Heart left ventricle (tissue), 16 donors: Measurements from ENCODE around the gene MAST4. TPM values are rescaled to one million over a fixed set of nuclear protein-coding genes. Genes with fewer than 3 reads are reported as not detected.
"Not testable (repeated sequence)": the region's sequence is repeated elsewhere in the genome, so short reads cannot be mapped to it uniquely, and the experiment has no call there.

Source experiments
- ATAC-seq, 4 donors: fragments of 200-7000 bp; cut with Tn5 transposase; one replicate each; pipeline ENCODE4 v1.9.1; 2020 to 2022; ENCODE audit warnings: moderate library complexity in 4 of 4, mild to moderate bottlenecking in 3 of 4, moderate number of reproducible peaks in 1 of 4
- DNase-seq, 5 donors: peaks; one replicate each; pipeline ENCODE4 v3.0.0-alpha.2; 2020
- H3K27ac ChIP-seq, 12 donors: fragments of 200-600 bp; sonication (generic) in 4 of 12; one replicate each; pipeline versions ENCODE4 v1.5.0 to v1.8.0; 2016 to 2022; ENCODE audit warnings: mild to moderate bottlenecking in 2 of 12
- H3K27me3 ChIP-seq, 9 donors: fragments of 200-600 bp; sonication (generic) in 2 of 9; one replicate each; pipeline versions ENCODE4 v1.5.1 to v1.8.0; 2016 to 2022; ENCODE audit warnings: mild to moderate bottlenecking in 3 of 9
- H3K36me3 ChIP-seq, 9 donors: fragments of 200-600 bp; sonication (generic) in 2 of 9; one replicate each; pipeline versions ENCODE4 v1.5.0 to v1.8.0; 2018 to 2022; ENCODE audit warnings: mild to moderate bottlenecking in 2 of 9
- H3K4me1 ChIP-seq, 12 donors: fragments of 200-600 bp; sonication (generic) in 4 of 12; one replicate each; pipeline versions ENCODE4 v1.5.0 to v1.8.0; 2016 to 2022; ENCODE audit warnings: mild to moderate bottlenecking in 3 of 12
- H3K4me3 ChIP-seq, 12 donors: fragments of 200-600 bp; sonication (generic) in 4 of 12; one replicate each; pipeline versions ENCODE4 v1.5.0 to v1.8.0; 2017 to 2022; ENCODE audit warnings: mild to moderate bottlenecking in 9 of 12, moderate library complexity in 4 of 12
- H3K9me3 ChIP-seq, 12 donors: fragments of 200-600 bp; sonication (generic) in 4 of 12; one replicate each; pipeline versions ENCODE4 v1.5.0 to v1.8.0; 2016 to 2022; ENCODE audit warnings: mild to moderate bottlenecking in 1 of 12
- POLR2A ChIP-seq, 2 donors: fragments of 450-650 bp; IDR thresholded peaks; one replicate each; pipeline ENCODE4 v1.6.1; 2017; ENCODE audit warnings: antibody characterized with exemption in 2 of 2, mild to moderate bottlenecking in 2 of 2, moderate library complexity in 2 of 2
- WGBS, 4 donors: extraction: QIAGEN DNeasy Blood & Tissue Kit in 2 of 4; methylation state at CpG; one replicate each; pipeline versions ENCODE4 v1.1.5 to v1.1.7; 2013 to 2018; 5-methylcytosine and 5-hydroxymethylcytosine counted together
- intact Hi-C, 10 donors: fragments of 100-400 bp; cut with DNase I; formaldehyde crosslinking; loops; one replicate each; pipeline versions ENCODE4 v1.11.1 to v1.14.2; 2022
- polyA plus RNA-seq, 2 donors: library from polyadenylated mRNA; stranded (reverse); fragments of 200-250 nt; gene quantifications; one replicate each; pipeline ENCODE4 v1.2.3, GENCODE V29; 2013
- total RNA-seq, 9 donors: library from RNA; depleted of rRNA in 2 of 9; stranded (reverse); fragments of >200 nt in 2 of 9; fragmentation: NEBNext Ultra II Directional in 3 of 9; extraction: Animal tissue kit (Norgen Biotek cat#: 25700) in 3 of 9; gene quantifications; one replicate each; pipeline versions ENCODE4 v1.1.0 to v1.2.4, GENCODE V29; 2016 to 2023
- TF ChIP-seq, protein P1 (sequence below), 12 donors: fragments of 200-600 bp; sonication (generic) in 4 of 12; IDR thresholded peaks; one replicate each; pipeline versions ENCODE4 v1.5.0 to v1.8.0; 2018 to 2022; ENCODE audit warnings: antibody characterized with exemption in 12 of 12, mild to moderate bottlenecking in 5 of 12
- donor health status: ischemic (EF 13 %, LVEDD 7.1; RV severe dilation, severe dysfunction).
- donor health status: healthy with polysubstance abuse.
- donor health status: DM: no; HTN: yes; CAD: no.
- donor health status: DM: no; HTN: no; CAD: no.
- donor health status: ischemic (EF 25% LVEDD 6.9; RV normal size, moderate dysfunction).
- donor health status: ischemic (EF 25% LVEDD 5.7; RV mildly dilated, moderate dysfunction).
- donor health status: healthy.
- donor health status: DM: yes; HTN: yes; CAD: no.
- donor health status: ischemic (EF 35%, LVEDD 5.7; RV mildly dilated, moderate dysfunction).
- donor health status: nonischemic (EF 11% LVEDD 7.7; RV severe dilation, severe dysfunction).
- donor health status: DM: yes; HTN: yes; CAD: no.
- donor health status: PGD.
- donor health status: ischemic (EF 29% LVEDD 5.4; RV normal size, mild dysfunction).
- donor health status: nonischemic (EF 23%, LVEDD 6.1; RV moderate dilation, normal function).

MAST4 gene
- total and polyA plus RNA-seq, 11 donors = 26.8 to 96.2 (median 68.1) TPM

DNA sequence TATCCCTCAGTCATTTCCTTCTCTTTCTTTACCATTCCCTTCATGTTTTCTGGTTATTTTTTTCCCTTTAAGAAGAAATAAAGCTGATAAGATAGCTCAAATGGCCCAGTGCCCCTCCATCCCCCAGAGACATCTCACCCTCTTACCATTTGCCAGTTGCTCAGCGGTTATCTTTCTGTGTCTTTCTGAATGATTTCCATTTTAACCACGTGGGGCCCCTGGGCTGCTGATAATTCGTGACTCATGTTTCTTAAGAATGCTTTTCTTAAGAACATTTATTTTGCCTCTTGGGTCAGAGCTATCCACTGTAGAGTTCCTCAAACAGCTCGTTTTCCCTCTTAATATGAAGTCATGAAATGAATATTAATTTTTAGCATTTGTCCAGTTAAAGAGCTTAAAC, 147.8 kb downstream of the MAST4 start:
- ATAC-seq (peak in 2 of 4 donors; percentile 20 to 28), DNase-seq (peak in 2 of 5 donors; percentile 48 to 58)
- intact Hi-C loops = loop anchor here in 9 of 10 donors (5.0 to 10.0 kb wide), 6 partner anchors 132 to 579 kb away; partner anchors contain the start of gene MAST4 (in 5 of the 9)
- peaks cover 9 to 57% (median 42%) of the 10 kb centered on the region in 12 donors for H3K4me1 ChIP-seq
- H3K36me3 ChIP-seq = no peaks in the 10 kb centered on the region
- no peaks in the 10 kb centered on the region for H3K9me3 ChIP-seq
- no peak overlapping the region for H3K4me3 ChIP-seq
- peak overlapping the region in 3 of 12 donors; percentile 20 to 56 (median 36) for H3K27ac ChIP-seq
- TF ChIP-seq, protein P1, sequence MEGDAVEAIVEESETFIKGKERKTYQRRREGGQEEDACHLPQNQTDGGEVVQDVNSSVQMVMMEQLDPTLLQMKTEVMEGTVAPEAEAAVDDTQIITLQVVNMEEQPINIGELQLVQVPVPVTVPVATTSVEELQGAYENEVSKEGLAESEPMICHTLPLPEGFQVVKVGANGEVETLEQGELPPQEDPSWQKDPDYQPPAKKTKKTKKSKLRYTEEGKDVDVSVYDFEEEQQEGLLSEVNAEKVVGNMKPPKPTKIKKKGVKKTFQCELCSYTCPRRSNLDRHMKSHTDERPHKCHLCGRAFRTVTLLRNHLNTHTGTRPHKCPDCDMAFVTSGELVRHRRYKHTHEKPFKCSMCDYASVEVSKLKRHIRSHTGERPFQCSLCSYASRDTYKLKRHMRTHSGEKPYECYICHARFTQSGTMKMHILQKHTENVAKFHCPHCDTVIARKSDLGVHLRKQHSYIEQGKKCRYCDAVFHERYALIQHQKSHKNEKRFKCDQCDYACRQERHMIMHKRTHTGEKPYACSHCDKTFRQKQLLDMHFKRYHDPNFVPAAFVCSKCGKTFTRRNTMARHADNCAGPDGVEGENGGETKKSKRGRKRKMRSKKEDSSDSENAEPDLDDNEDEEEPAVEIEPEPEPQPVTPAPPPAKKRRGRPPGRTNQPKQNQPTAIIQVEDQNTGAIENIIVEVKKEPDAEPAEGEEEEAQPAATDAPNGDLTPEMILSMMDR (IDR thresholded peaks at IDR 0.05) = no peak
- TF ChIP-seq POLR2A (IDR thresholded peaks at IDR 0.05) = no peak
- 47 to 54% (median 52%) methylated on average over 4 of the region's 4 CpGs for WGBS, 4 donors
- H3K27me3 ChIP-seq = no peaks in the 10 kb centered on the region

GRCh38 chr5:66745297-66745696, 149.1 kb downstream of the MAST4 start:
- 97 to 99% (median 97%) methylated on average over 5 of the region's 5 CpGs for WGBS, 4 donors
- H3K9me3 ChIP-seq = no peaks in the 10 kb centered on the region

DNA sequence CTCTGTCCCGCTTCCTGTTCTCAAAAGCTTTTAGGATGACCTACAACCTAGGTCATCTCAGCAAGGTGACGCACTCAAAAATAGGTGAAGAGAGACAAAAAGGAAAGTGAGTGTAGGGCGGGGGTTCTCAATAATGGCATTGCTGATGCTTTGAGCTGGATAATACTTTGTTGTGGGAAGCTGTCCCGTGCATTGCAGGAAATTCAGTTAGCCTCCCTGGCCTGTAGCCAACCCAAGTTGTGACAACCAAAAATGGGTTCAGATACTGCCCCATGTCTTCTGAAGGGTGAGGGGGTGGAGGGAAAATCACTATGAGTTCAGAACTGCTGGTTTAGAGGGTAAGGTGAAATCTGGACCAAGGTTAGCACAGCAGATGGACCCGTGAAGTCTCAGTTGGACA, 151.4 kb downstream of the MAST4 start:
- ATAC-seq (no peak), DNase-seq (peak in 2 of 5 donors; percentile 31 to 32)
- H3K9me3 ChIP-seq = no peaks in the 10 kb centered on the region
- no peaks in the 10 kb centered on the region for H3K36me3 ChIP-seq
- no peak overlapping the region for H3K4me3 ChIP-seq
- intact Hi-C loops = loop anchor here in 7 of 10 donors (10.0 kb wide), 3 partner anchors 143 to 583 kb away; partner anchors contain the start of gene MAST4 (in 4 of the 7)
- TF ChIP-seq, protein P1 (IDR thresholded peaks at IDR 0.05) = no peak
- no peak for TF ChIP-seq POLR2A (IDR thresholded peaks at IDR 0.05)
- H3K4me1 ChIP-seq = peaks cover 9 to 38% (median 24%) of the 10 kb centered on the region in 12 donors
- H3K27me3 ChIP-seq = no peaks in the 10 kb centered on the region
- WGBS, 4 donors = 62 to 64% (median 64%) methylated on average over 5 of the region's 5 CpGs
- H3K27ac ChIP-seq = no peak overlapping the region

More at GRCh38 chr5:66745297-66745696, 149.1 kb downstream of the MAST4 start:
- ATAC-seq (no peak), DNase-seq (no peak)
- no peak overlapping the region for H3K4me3 ChIP-seq
- no peaks in the 10 kb centered on the region for H3K27me3 ChIP-seq
- intact Hi-C loops = loop anchor here in 7 of 10 donors (10.0 kb wide), 3 partner anchors 140 to 580 kb away; partner anchors contain the start of gene MAST4 (in 4 of the 7)
- peaks cover 9 to 54% (median 36%) of the 10 kb centered on the region in 12 donors for H3K4me1 ChIP-seq
- no peak overlapping the region for H3K27ac ChIP-seq
- no peaks in the 10 kb centered on the region for H3K36me3 ChIP-seq
- TF ChIP-seq POLR2A (IDR thresholded peaks at IDR 0.05) = no peak
- TF ChIP-seq, protein P1 (IDR thresholded peaks at IDR 0.05) = no peak

- DNase-seq, intact Hi-C loops, H3K9me3 ChIP-seq, H3K4me3 ChIP-seq, H3K27me3 ChIP-seq, H3K36me3 ChIP-seq, H3K27ac ChIP-seq, ATAC-seq: not testable (repeated sequence)
- 20 to 100% (median 100%) methylated on average over 1 of the region's 2 CpGs; no CpG with 5 or more reads in 1 of the 4 donors for WGBS, 4 donors
- H3K4me1 ChIP-seq = peaks cover 0 to 32% (median 6%) of the 10 kb centered on the region in 12 donors
These were observed 156.5 kb downstream of the MAST4 start for GRCh38 chr5:66752668-66753067.
